Measurements from ENCODE around the gene AARS1.

DNA sequence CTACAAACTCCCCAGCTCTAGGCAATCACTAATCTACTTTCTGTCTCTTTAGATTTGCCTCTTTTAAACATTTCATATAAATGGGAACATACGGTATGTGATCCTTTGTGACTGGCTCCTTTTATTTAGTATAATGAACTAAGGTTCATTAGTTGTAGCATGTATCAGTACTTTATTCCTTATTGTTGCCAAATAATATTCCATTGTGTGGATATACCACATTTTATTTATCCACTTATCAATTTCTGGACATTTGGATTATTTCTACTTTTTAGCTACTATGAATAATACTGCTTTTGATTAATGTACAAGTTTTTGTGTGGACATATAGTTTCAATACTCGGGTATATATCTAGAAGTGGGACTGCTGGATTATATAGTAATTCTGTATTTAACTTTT is 17.6 kb upstream of the AARS1 start:
- TF ChIP-seq, protein P1, sequence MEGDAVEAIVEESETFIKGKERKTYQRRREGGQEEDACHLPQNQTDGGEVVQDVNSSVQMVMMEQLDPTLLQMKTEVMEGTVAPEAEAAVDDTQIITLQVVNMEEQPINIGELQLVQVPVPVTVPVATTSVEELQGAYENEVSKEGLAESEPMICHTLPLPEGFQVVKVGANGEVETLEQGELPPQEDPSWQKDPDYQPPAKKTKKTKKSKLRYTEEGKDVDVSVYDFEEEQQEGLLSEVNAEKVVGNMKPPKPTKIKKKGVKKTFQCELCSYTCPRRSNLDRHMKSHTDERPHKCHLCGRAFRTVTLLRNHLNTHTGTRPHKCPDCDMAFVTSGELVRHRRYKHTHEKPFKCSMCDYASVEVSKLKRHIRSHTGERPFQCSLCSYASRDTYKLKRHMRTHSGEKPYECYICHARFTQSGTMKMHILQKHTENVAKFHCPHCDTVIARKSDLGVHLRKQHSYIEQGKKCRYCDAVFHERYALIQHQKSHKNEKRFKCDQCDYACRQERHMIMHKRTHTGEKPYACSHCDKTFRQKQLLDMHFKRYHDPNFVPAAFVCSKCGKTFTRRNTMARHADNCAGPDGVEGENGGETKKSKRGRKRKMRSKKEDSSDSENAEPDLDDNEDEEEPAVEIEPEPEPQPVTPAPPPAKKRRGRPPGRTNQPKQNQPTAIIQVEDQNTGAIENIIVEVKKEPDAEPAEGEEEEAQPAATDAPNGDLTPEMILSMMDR (IDR thresholded peaks at IDR 0.05; ENCODE audit: insufficient read depth, low read length) = no peak
- TF ChIP-seq POLR2AphosphoS5 (IDR thresholded peaks at IDR 0.05; ENCODE audit: low read depth) = no peak
